GM18511 (cell line): ENCODE measurements around the gene GATA5.
"Not testable (repeated sequence)": the region's sequence is repeated elsewhere in the genome, so short reads cannot be mapped to it uniquely, and the experiment has no call there.

ENCODE experiments used
- ATAC-seq: cut with Tn5 transposase; IDR thresholded peaks from one replicate; pipeline ENCODE4 v1.9.1; 2021; ENCODE audit warnings: mild to moderate bottlenecking, moderate library complexity; ENCODE audit not compliant: unreplicated experiment

GATA5 gene

DNA sequence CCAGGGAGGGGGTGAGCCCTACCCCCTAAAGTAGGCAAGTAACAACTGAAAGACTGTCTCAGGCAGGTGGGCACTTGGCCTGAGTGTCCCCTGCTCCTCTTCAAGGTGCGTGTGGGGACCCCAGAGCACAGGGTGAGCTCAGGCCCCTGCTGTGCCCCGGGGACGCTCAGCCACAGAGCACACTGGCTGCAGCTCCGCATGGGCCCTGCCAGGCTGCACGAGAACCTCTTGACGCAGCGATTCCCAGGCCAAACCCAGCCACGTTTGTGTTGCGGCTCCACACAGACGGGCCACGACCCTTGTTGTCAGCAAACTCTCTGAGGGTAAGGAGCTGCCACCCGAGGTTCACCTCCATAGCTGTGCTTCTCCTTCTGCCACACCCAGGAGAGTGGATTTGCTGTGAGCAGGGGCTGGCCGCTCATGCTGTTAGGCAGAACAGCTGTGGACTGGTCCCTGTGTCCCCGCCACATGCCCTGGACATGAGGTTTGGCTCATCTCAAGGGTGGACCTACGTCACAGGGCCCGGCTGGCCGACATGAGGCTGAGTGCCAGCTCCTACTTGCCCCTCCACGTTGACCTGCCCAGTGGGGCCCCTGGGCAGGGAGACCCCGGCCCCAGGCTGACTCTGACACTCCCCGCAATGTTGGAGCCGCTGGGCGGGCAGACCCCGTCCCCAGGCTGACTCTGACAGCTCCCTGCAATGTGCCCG, 29.7 kb upstream of the GATA5 start:
- ATAC-seq = no peak

DNA sequence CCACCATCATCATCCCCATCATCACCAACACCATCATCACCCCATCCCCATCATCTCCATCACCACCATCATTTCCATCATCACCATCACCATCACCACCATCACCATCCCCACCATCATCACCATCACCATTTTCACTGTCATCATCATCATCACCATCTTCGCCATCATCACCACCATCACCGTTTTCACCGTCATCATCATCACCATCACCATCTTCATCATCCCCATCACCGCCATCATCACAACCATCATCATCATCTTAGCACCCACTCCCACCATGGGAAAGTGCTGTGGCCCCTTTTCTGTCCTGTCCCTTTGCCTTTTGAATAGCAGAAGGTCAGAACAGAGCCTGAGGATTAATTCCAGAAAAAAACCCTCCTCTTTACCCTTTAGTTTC, 28.5 kb upstream of the GATA5 start:
- no peak for ATAC-seq

DNA sequence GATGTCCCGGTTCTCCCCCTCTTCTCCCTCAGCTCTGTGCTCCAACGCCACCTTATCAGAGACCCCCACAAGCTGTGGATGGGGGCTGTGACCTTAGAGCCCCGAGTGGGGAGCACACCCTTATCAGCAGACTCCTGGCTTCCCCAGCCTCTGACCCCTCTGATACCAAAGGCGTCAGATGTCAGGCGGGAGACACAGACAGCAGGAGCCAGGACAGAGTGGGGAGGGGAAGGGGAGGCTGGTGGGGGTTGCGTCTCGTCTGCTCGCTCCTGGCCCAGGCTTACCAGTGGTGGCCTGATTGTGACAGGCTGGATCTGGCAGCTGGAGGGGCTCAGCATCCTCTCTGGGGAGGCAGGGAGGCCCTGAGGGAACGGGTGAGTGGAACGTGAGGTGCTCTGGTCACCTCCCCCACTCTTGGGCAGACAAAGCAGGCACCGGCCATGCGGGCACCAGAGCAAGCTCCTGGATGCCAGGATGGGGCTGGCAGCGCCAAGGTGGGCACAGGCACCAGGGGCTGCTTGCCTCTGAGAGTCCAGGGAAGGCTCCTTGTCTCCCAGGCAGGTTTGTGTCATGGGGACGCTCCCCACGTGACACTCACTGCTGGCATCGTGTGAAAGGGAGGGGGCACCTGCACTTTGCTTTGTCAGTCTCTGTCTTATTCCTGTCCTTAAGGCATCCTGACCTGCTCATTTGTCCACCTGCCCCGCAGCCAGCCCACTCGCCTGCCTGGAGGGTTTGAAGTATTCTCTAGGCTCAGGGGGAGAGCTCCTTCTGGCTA, 27.8 kb upstream of the GATA5 start:
- ATAC-seq = no peak

DNA sequence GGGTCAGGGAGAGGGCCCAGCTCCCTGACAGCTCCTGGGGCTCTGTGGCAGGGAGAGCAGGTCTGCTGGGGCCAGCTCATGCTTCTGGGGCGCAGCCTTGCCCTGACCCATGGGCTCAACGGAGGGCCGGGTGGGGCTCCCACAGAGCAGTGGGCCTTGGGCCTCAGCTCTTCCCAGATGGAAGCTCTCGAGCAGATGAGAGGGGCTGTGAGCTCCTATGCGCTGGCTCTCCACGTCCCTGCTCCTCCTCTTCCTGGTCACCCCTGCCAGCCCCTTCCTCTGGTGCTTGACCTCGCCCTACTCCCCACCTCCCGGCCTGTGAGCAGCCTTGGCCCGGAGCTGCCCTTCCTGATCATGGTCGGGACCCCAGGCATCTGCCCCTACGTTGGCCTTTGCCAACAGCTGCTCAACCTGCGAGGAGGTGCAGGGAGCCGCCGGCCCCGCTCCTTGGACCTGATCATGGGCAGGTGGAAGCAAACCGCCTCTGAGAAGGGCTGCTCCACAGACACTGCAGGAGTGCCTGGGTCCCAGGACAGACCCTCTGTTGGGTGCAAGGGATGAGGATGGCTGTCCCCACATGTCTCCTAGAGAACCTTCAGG, 26.8 kb upstream of the GATA5 start:
- ATAC-seq = no peak

DNA sequence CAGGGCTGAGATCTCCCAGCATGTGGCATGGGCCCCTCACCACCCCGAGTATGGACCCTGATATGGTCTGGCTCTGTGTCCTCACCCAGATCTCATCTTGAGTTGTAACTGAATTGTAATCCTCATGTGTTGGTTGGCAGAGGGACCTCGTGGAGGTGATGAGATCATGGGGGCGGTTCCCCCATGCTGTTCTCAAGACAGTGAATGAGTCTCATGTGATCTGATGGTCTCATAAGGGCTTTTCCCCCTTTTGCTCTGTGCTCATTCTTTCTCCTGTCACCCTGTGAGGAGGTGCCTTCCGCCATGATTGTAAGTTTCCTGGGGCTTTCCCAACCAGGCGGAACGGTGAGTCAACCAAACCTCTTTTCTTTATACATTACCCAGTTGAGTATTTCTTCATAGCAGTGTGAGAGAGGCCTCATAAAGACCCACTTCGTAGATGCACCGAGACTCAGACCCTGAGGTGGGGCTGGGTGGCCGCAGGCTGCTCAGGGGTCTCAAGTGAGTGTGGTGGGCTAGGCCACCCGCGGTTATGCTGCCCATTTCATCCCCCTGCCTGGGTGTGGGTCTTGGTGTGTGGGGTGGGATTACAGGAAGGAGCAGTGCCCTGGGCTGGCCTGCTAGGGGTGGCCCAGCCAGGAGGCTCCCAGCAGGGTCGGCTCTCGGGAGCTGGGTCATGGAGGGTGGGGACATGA, 26.2 kb upstream of the GATA5 start:
- peak; percentile 85 for ATAC-seq

DNA sequence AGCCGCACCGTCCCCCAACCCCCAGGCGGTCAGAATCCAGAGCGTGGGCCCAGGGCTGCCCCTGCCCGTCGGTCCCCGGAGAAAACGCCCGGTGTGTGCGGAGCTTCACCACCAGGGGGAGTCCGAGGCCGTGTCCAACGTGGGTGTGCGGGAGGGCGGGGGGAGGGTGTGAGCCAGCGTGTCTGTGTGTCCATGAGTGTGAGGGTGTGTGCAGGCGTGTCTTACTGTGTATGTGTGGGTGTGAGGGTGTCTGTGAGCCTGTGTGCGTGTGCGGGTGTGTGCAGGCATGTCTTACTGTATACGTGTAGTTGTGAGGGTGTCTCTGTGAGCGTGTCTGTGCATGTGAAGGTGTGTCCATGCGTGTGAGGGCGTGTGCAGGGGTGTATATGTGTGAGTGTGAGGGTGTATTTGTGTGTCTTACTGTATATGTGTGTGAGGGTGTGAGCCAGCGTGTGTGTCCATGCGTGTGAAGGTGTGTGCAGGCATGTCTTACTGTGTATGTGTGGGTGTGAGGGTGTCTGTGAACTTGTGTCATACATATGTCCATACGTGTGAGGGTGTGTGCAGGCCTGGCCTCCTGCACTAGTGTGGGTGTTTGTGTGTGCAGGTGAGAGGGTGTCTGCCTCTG, 24.6 kb upstream of the GATA5 start:
- no peak for ATAC-seq

DNA sequence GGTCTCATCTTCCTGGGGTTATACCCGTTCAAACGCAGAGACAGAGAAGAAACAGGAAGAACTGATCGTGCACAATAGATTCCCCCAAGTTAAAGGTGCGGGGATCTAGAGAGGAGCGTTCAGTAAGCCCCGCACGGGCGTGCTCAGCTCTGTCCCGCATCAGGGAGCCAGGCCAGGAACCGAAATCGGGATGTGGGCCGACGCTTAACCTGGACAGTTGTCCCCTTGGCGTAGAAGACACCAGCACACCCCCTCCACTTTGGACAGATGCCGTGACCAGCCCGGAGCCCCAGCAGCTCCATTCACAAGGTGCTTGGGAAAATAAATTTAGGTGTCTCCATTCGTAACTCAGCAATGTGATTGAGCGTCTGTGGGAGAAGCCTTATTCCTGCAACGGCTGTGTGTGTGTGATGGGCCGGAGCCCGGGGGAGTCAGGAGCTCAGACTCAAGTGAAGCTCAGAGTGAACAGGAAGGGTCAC, 24.0 kb upstream of the GATA5 start:
- ATAC-seq = no peak

DNA sequence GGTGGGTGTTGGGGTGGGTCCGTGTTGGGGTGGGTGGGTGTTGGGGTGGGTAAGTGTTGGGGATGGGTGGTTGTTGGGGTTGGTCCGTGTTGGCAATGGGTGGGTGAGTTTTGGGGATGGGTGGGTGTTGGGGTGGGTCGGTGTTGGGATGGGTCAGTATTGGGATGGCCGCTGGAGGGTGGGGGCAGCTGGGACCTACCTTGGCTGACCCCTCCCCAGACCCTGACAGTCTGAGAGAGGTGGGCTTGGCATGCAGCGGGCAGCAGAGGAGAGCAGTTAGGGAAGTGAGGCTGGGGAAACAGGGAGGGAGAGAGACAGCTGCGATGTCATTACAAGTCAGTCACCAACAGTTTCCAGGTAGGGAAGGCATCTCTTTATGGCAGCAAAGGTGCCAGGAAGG, 23.1 kb upstream of the GATA5 start:
- ATAC-seq = no peak

DNA sequence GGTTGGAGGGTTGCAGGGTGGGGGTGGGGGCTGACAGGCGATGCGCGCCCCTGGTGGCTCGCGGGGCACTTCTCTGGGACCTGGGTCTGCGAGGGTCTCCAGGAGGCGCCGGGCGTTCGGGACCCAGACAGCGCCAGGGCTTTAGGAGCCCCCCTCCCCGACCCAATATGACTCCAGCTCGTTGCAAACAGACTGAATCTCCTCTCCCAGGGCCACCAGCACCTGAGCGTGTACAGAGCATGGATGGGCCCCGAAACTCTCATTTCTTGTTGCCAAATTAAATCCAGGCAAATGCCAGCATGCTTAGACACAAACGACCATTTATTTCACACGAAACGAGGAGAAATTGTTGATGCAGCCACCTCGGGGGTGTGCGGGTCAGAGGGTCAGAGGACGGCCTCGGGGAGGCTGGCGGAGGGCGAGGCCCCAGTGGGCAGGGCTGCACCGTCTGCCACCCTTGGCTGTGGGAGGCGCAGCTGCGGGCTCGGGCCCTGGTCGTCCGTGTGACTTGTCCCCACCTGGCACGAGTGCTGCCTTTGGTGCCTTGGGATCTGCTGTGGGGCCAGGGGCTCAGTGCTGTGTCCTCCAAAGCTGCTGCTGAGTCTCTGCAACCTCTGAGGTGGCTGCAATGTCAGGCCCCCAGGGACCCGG, 20.9 kb upstream of the GATA5 start:
- ATAC-seq = no peak

DNA sequence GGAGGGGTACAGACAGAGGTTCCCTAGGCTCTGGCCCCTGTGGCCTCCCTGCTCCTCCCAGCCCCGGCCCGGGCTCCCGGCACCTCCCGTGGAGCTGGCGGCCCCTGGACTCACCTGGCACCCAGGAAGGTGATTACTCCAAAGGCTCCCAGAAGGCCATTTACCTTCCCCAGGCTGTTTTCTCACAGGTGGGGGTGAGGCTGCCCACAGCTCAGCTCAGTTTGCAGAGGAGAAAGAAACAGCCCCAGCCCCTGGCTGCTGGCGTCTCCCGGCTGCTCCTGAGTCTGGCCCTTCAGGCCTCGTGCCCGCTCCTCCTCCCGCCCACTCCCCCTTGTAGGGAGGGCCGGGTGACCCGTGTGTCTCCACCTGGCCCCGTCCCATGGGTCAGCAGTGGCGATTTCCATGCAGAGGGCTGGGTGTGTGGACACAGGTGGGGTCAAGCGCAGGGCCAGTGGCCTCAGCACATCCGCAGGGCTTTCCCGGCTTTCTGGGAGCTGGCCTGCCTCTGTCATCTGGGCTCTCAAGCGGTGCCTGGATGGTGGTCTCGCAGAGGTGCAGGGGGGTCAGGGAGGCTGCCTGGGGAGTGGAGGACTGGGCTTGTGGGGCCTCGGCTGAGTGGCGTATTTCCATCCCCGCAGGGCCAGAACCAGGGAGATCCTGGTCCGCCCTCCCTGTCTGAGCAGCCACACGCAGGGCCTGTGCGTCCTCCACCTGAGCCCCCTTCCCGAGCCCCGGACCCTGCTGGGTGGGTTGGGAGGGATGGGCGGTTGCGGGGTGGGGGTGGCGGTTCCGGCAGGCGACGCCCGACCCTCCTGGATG, 20.2 kb upstream of the GATA5 start:
- no peak for ATAC-seq

DNA sequence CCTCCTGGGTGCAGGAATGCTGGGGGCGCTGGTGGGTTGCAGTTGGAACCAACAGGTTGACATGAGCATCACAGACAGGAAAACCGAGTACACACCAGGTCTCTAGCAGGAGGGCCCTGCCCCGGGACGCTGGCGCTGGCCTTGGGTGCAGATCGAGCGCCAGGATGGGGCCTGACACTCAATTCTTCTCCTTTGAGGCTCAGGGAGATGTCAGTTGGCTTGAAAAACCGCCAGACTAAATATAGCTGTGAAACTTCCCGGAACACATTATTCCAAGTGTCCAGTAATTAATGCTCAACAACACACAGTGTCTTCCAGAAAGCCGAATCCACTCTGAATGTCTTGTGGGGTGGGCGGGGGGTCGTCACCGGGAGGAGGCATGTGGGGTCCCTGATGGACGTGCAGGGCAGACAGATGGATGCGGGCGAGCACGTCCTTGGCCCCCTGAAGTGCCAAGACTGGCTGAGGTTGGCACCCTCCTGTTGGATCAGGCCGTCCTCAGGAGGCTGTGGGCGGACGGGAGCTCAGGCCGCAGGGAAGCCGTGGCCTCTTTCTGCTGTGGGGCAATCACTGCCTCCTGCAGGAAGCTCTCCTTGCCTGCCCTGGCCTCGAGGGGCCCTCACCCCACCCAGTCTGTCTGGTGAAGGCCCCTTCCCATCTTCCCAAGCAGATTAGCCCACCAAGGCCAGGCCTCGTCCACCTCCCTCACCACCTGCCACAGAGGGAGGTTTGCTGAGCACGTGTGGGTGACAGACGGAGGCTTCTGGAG, 19.4 kb upstream of the GATA5 start:
- no peak for ATAC-seq

DNA sequence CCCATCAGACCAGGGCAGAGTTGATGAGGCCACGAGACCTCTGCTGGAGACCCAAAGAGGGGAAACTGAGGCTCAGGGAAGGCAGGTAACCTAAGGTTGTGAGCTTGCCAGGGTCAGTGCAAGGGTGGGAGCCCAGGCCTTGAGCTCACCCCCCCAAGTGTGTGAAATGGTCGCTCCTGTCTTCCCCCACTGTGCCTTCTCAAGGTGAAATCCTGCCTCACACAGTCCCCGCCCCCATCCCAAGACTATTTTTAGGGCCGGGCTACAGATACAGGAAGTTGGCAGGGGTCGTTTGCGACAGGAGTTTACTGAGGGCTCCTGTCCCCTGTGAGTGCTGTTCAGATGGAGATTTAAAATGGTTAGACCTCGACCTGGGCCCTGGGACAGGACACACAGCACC, 18.7 kb upstream of the GATA5 start:
- no peak for ATAC-seq

DNA sequence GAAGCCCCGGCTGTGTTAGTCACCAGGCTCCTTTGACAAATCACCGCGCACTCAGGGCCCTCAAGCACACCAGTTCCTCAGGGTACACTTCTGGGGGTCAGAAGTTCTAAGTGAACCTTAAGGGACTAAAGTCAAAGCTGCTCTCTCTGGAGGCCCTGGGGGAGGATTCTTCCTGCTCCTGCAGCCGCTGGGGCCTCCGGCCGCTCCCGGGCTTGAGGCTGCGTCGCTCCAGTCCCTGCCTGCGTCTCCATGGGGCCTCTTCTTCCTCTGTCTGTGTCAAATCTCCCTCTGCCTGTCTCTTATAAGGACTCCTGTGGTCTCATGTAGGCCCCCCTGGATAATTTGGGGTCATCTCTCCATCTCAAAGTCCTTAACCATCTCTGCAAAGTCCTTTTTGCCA, 18.1 kb upstream of the GATA5 start:
- ATAC-seq = no peak

DNA sequence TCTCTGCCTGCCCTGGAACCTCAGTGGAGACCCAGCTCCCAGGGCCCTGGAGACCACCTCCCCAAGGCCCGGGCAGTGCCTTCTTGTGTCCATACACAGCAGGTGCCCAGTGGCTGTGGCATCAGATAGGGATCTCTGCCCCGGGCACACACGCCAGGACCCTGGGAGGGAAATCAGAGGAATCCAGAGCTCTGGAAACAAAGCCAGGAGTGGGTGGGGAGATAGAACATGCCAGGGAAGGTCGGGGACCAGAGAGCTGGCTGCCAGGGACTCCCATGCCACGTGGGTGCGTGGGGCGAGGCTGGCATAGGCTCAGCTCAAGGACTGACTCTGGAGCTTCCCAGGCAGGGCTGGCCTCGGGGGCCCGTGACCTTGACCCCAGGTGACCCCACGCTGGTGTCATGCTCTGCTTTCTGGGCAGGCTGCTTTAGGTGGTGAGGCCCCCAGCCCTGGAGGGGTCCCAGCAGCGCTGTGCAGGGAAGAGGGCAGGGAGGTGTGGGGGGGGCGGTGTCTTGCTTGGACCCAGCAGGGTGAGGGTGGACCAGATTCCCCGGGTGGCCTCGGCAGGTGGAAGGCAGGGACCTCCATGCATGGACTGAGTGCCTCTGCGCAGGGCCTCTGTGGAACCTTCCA, 17.6 kb upstream of the GATA5 start:
- ATAC-seq = no peak

DNA sequence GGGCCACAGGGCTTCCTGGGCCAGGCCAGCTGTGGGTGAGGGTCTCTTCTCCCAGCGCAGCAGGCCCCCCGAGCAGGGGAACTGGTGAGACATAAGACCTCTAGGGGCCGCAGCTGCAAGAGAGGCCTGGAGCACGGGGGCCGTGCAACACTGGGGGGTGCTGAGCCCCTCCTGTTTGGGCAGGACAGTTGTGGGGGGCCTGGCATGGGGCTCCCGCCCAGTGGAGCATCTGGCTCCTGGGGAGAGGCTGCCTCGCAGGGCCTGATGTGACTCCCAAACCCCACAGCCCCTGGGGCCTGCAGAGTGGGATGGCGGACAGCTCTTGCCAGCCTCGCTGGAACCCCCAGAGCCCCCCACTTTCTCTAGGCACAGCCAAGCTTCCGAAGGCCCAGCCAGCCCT, 16.9 kb upstream of the GATA5 start:
- no peak for ATAC-seq

DNA sequence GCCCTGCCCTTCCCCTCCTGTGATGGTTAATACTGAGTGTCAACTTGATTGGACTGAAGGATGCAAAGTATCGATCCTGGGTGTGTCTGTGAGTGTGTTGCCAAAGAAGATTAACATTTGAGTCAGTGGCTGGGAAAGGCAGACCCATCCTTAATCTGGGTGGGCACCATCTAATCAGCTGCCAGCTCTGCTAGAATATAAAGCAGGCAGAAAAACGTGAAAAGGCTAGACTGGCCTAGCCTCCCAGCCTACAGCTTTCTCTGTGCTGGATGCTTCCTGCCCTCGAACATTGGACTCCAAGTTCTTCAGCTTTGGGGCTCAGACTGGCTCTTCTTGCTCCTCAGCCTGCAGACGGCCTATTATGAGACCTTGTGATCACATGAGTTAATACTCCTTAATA, 15.0 kb upstream of the GATA5 start:
- not testable (repeated sequence) for ATAC-seq

DNA sequence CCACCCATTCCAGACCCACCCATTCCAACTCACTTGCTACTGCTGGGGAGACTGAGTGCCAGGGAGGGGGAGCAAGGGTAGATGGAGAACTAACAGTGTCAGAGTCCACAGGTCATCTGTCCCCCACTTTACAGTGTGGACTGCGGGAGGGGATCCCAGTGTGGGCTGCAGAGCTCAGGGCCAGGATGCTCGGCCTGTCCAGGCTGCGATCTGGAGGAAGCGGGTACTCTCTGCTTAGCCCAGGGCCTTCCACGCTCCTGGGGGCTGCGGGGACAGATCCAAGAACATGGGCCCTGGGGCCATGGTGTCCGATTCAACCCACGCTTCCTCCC, 14.1 kb upstream of the GATA5 start:
- no peak for ATAC-seq

DNA sequence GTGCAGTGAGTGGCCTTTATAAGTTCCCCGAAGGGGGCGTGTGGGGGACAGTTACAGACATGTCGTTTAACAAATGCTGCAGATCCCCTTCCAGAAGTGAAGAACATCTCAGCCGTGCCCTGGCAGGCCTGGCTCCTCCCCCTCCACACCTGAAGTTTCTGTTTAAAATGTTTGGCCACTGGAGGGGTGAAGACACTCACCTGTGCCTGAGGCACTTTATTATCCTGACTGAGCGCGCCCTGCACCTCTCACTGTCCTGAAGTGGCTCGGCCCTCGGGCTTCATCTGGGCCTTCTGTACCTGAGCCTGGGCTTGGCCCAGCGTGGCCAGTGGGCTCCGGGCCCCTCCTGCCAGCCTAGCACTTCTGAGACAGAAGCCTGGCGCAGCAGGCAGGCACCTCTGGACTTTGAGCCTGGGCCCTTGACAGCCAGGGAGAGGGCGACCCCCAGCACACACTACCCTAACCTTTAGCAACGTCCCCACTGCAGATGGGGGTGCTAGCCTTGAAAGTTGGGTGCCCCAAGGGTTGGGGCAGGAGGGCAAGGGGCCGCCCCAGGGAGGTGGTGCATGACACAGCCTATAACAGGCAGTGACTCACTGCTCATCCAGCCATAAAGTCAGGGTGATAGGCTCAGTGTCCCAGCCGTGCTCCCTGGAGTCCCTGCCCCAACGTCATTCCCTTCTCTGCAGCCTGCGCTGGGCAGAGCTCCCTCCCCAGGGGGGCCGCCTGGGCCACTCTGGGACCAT, 13.6 kb upstream of the GATA5 start:
- no peak for ATAC-seq
